ENCODE data around the gene TBC1D8.

TBC1D8 gene

GRCh38 chr2:101113441-101114267 is 37.5 kb downstream of the TBC1D8 start:
- TF ChIP-seq CTCF (IDR thresholded peaks at IDR 0.05; ENCODE audit: low read depth, low read length, missing control alignments) = no peak
- H3K4me3 ChIP-seq (ENCODE audit: low read depth, low read length) = no peak overlapping the region
- DNase-seq (ENCODE audit: low read depth) = no peak

- DNase-seq (ENCODE audit: low read depth) = no peak
- H3K4me3 ChIP-seq (ENCODE audit: low read depth, low read length) = no peak overlapping the region
- no peak for TF ChIP-seq CTCF (IDR thresholded peaks at IDR 0.05; ENCODE audit: low read depth, low read length, missing control alignments)
Measured at GRCh38 chr2:101112772-101113157, 38.4 kb downstream of the TBC1D8 start.

DNA sequence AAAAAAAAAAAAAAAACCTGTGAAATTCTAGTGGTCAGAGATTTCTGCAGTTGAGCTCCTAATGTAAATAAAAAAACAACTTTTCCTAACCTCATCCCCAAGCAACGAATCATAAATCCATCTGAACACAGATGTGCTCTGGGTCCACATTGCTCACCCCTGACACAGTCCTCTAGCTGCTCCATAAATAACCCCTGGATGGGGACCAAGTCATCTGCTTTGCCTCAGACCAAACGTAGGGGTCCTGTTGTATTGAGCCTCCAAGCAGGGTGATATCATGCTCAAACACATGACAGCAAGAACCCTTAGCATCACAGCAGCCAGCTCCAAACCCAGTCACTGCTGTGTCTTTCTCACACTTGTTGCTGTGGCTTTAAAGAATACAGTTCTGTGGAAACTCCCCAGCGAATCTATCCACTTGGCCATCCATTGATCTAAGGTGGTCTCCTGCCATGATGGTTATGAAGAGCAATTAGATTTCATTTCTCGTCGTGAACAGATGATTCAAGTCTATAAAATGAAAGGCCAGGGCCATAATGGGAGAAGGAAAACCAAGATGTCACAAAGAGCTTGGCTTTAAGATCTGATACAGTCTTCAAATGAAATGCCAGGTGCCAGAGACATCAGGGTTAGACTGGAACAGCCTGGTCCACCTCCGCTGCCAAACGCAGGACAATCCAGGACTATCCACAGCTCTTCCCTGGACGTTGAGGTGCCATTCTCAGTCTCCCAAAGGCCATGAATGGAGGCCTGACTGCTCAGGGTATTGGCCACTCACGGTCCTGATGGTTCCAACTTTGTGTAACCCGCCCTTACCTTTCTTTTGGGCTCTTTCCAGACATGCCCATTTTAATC is 39.0 kb downstream of the TBC1D8 start:
- no peak for TF ChIP-seq CTCF (IDR thresholded peaks at IDR 0.05; ENCODE audit: low read depth, low read length, missing control alignments)
- no peak overlapping the region for H3K4me3 ChIP-seq (ENCODE audit: low read depth, low read length)
- no peak for DNase-seq (ENCODE audit: low read depth)

- no peak overlapping the region for H3K4me3 ChIP-seq (ENCODE audit: low read depth, low read length)
- TF ChIP-seq CTCF (IDR thresholded peaks at IDR 0.05; ENCODE audit: low read depth, low read length, missing control alignments) = no peak
- no peak for DNase-seq (ENCODE audit: low read depth)
Measured at GRCh38 chr2:101111262-101111838, 39.8 kb downstream of the TBC1D8 start.

- H3K4me3 ChIP-seq (ENCODE audit: low read depth, low read length) = no peak overlapping the region
- DNase-seq (ENCODE audit: low read depth) = no peak
- TF ChIP-seq CTCF (IDR thresholded peaks at IDR 0.05; ENCODE audit: low read depth, low read length, missing control alignments) = no peak
Measured at GRCh38 chr2:101109451-101110118, 41.6 kb downstream of the TBC1D8 start.

GRCh38 chr2:101108357-101108756 is 42.8 kb downstream of the TBC1D8 start:
- DNase-seq (ENCODE audit: low read depth) = no peak
- H3K4me3 ChIP-seq (ENCODE audit: low read depth, low read length) = no peak overlapping the region
- no peak for TF ChIP-seq CTCF (IDR thresholded peaks at IDR 0.05; ENCODE audit: low read depth, low read length, missing control alignments)
